Progenitor cell of endocrine pancreas (in vitro differentiated cells): Measurements from ENCODE around the gene PIP5K1B. TPM values are rescaled to one million over a fixed set of nuclear protein-coding genes. Genes with fewer than 3 reads are reported as not detected.
"Not testable (repeated sequence)": the region's sequence is repeated elsewhere in the genome, so short reads cannot be mapped to it uniquely, and the experiment has no call there.

Source experiments
- DNase-seq: peaks from one replicate; pipeline ENCODE4 v3.0.0; 2021; ENCODE audit warnings: low spot score; ENCODE audit not compliant: unreplicated experiment
- H3K27ac Mint-ChIP-seq: 2 replicates; pipeline ENCODE4 v1.8.0; 2021; ENCODE audit warnings: mild to moderate bottlenecking, moderate library complexity, mixed read lengths
- H3K27me3 Mint-ChIP-seq: 2 replicates; pipeline ENCODE4 v1.8.0; 2021; ENCODE audit warnings: mixed read lengths
- H3K36me3 Mint-ChIP-seq: 2 replicates; pipeline ENCODE4 v1.8.0; 2022; ENCODE audit warnings: mixed read lengths; ENCODE audit not compliant: insufficient read depth
- H3K4me1 Mint-ChIP-seq: 2 replicates; pipeline ENCODE4 v1.8.0; 2021; ENCODE audit warnings: low read depth, mixed read lengths
- H3K4me3 Mint-ChIP-seq: 2 replicates; pipeline ENCODE4 v1.8.0; 2021; ENCODE audit warnings: low read depth, mild to moderate bottlenecking, moderate library complexity, mixed read lengths
- H3K9me3 Mint-ChIP-seq: 2 replicates; pipeline ENCODE4 v1.8.0; 2021; ENCODE audit warnings: low read depth, mixed read lengths
- CTCF ChIP-seq: fragments of 200-600 bp; sonication (generic); IDR thresholded peaks from one replicate; pipeline ENCODE4 v1.5.0; 2021; ENCODE audit warnings: antibody characterized with exemption, mild to moderate bottlenecking; ENCODE audit not compliant: unreplicated experiment
- total RNA-seq: library from RNA; stranded (reverse); gene quantifications from 2 replicates; pipeline ENCODE4 v1.2.1, GENCODE V29; 2021

The PIP5K1B gene
- total RNA-seq, 1 donor from 2014 or later: 1.5 TPM

- Mint-ChIP-seq H3K4me1 (peaks cover 25% of the 10 kb centered on the region), H3K27me3 (no peaks in the 10 kb centered on the region), H3K36me3 (peaks cover 8% of the 10 kb centered on the region), H3K9me3 (no peaks in the 10 kb centered on the region), H3K27ac (no peak overlapping the region), H3K4me3 (no peak overlapping the region)
- no peak for DNase-seq
- no peak for TF ChIP-seq CTCF
Measured at GRCh38 chr9:69047371-69047770, 342.3 kb downstream of the PIP5K1B start.

GRCh38 chr9:69049094-69049493, 344.1 kb downstream of the PIP5K1B start:
- H3K9me3 Mint-ChIP-seq: no peaks in the 10 kb centered on the region
- no peaks in the 10 kb centered on the region for H3K27me3 Mint-ChIP-seq
- TF ChIP-seq CTCF: no peak
- no peak for DNase-seq
- peaks cover 11% of the 10 kb centered on the region for H3K36me3 Mint-ChIP-seq
- no peak overlapping the region for H3K27ac Mint-ChIP-seq
- H3K4me3 Mint-ChIP-seq: no peak overlapping the region
- peaks cover 16% of the 10 kb centered on the region for H3K4me1 Mint-ChIP-seq

- not testable (repeated sequence) for H3K27me3 Mint-ChIP-seq, DNase-seq, H3K9me3 Mint-ChIP-seq, H3K27ac Mint-ChIP-seq, H3K4me3 Mint-ChIP-seq, H3K4me1 Mint-ChIP-seq
- peaks cover 11% of the 10 kb centered on the region for H3K36me3 Mint-ChIP-seq
Measured at GRCh38 chr9:69050936-69051335, 345.9 kb downstream of the PIP5K1B start.

GRCh38 chr9:69054989-69055388, 349.9 kb downstream of the PIP5K1B start:
- no peak for TF ChIP-seq CTCF
- H3K27me3 Mint-ChIP-seq: no peaks in the 10 kb centered on the region

GRCh38 chr9:69056191-69056815, 351.3 kb downstream of the PIP5K1B start:
- H3K27me3 Mint-ChIP-seq: no peaks in the 10 kb centered on the region
- no peak overlapping the region for H3K4me3 Mint-ChIP-seq
- DNase-seq: no peak
- H3K4me1 Mint-ChIP-seq: no peaks in the 10 kb centered on the region
- H3K36me3 Mint-ChIP-seq: peaks cover 24% of the 10 kb centered on the region
- no peak for TF ChIP-seq CTCF
- H3K9me3 Mint-ChIP-seq: no peaks in the 10 kb centered on the region
- H3K27ac Mint-ChIP-seq: no peak overlapping the region

More at GRCh38 chr9:69054989-69055388, 349.9 kb downstream of the PIP5K1B start:
- no peaks in the 10 kb centered on the region for H3K9me3 Mint-ChIP-seq
- no peak overlapping the region for H3K4me3 Mint-ChIP-seq
- no peak overlapping the region for H3K27ac Mint-ChIP-seq
- H3K36me3 Mint-ChIP-seq: peaks cover 21% of the 10 kb centered on the region
- no peaks in the 10 kb centered on the region for H3K4me1 Mint-ChIP-seq
- DNase-seq: no peak

- DNase-seq: no peak
- no peak for TF ChIP-seq CTCF
- Mint-ChIP-seq H3K4me1 (no peaks in the 10 kb centered on the region), H3K9me3 (no peaks in the 10 kb centered on the region), H3K4me3 (no peak overlapping the region), H3K27me3 (no peaks in the 10 kb centered on the region), H3K27ac (no peak overlapping the region), H3K36me3 (peaks cover 24% of the 10 kb centered on the region)
Measured at GRCh38 chr9:69058101-69058500, 353.1 kb downstream of the PIP5K1B start.
